Muscle of leg (tissue), 11 donors: ENCODE data around the gene CLSTN2. TPM values are rescaled to one million over a fixed set of nuclear protein-coding genes. Genes with fewer than 3 reads are reported as not detected.

Source experiments
- DNase-seq: peaks from one replicate; pipeline ENCODE4 v3.0.0; 2013
- H3K27ac ChIP-seq: one replicate; pipeline ENCODE4 v1.5.1; 2013; ENCODE audit warnings: mild to moderate bottlenecking, low read length, control low read depth
- H3K27me3 ChIP-seq: one replicate; pipeline ENCODE4 v1.6.1; 2013; ENCODE audit warnings: low read length; ENCODE audit not compliant: control insufficient read depth, insufficient read depth
- H3K36me3 ChIP-seq: one replicate; pipeline ENCODE4 v1.6.1; 2013; ENCODE audit warnings: low read length; ENCODE audit not compliant: control insufficient read depth, insufficient read depth
- H3K4me1 ChIP-seq: one replicate; pipeline ENCODE4 v1.6.1; 2013; ENCODE audit warnings: low read length; ENCODE audit not compliant: control insufficient read depth, insufficient read depth
- H3K4me3 ChIP-seq: one replicate; pipeline ENCODE4 v1.5.1; 2013; ENCODE audit warnings: low read length, control low read depth
- H3K9me3 ChIP-seq: replicated peaks from 2 replicates; pipeline ENCODE4 v1.6.1; 2013; ENCODE audit warnings: low read depth, low read length; ENCODE audit not compliant: control insufficient read depth
- WGBS: methylation state at CpG from one replicate; pipeline ENCODE4 v1.1.5; 2013; ENCODE audit warnings: missing lambda C conversion rate; ENCODE audit not compliant: insufficient coverage; 5-methylcytosine and 5-hydroxymethylcytosine counted together
- polyA plus RNA-seq, 8 donors: library from polyadenylated mRNA; unstranded; fragments of 120-200 nt; gene quantifications; one replicate each; pipeline versions ENCODE4 v1.2.1 to v1.2.3, GENCODE V29; 2013; ENCODE audit warnings: inconsistent platforms in 1 of 8, low replicate concordance in 1 of 8; ENCODE audit not compliant: insufficient read length in 8 of 8, insufficient read depth in 1 of 8
- total RNA-seq: library from RNA; stranded (reverse); fragments of 120-200 nt; gene quantifications from one replicate; pipeline ENCODE4 v1.2.4, GENCODE V29; 2013

Gene CLSTN2
- total and polyA plus RNA-seq, 9 donors: 1.9 to 5.2 (median 3.1) TPM

GRCh38 chr3:140626856-140627255, 691.9 kb downstream of the CLSTN2 start:
- no peak for DNase-seq
- WGBS: 100% methylated on average over 2 of the region's 7 CpGs
- Histone ChIP-seq H3K4me1 (no peaks in the 10 kb centered on the region), H3K27ac (no peak overlapping the region), H3K36me3 (no peaks in the 10 kb centered on the region), H3K9me3 (no peaks in the 10 kb centered on the region), H3K4me3 (no peak overlapping the region), H3K27me3 (no peaks in the 10 kb centered on the region)
